Measurements from ENCODE around the gene PRRT1B. TPM values are rescaled to one million over a fixed set of nuclear protein-coding genes. Genes with fewer than 3 reads are reported as not detected.

PRRT1B gene
- total and polyA plus RNA-seq, 2 of the 4 experiments (the other 2 are of a cell fraction), result not detected

GRCh38 chr9:131511880-131512279 lies 33.4 kb upstream of the PRRT1B start:
- H3K4me1 ChIP-seq (ENCODE audit: control insufficient read depth, insufficient read depth, low read length), result no peaks in the 10 kb centered on the region
- H3K36me3 ChIP-seq (ENCODE audit: control insufficient read depth, insufficient read depth, low read length), result peaks cover 70% of the 10 kb centered on the region
- H3K4me2 ChIP-seq (ENCODE audit: low read depth, low read length), result no peak overlapping the region
- H3K9me3 ChIP-seq (ENCODE audit: control insufficient read depth, insufficient read depth, low read length), result no peaks in the 10 kb centered on the region
- WGBS, 2 experiments (ENCODE audit: extremely low coverage in 2 of 2, insufficient read length in 1 of 2), result 100% methylated on average over 4 of the region's 6 CpGs; no CpG with 5 or more reads in 1 of the 2 experiments
- no peak overlapping the region for H3K56ac ChIP-seq (ENCODE audit: extremely low read depth, insufficient read depth, low read length)
- ATAC-seq (ENCODE audit: low read depth) (no peak), DNase-seq (no peak)
- ChIA-PET POLR2A (ENCODE audit: unreplicated experiment) (no interaction called here), CTCF (no interaction called here)
- no peak overlapping the region for H3K9ac ChIP-seq (ENCODE audit: low read depth, low read length)
- H3K4ac ChIP-seq (ENCODE audit: low read depth, low read length), result no peak overlapping the region
- H3K14ac ChIP-seq (replicated peaks; ENCODE audit: low read depth, low read length), result no peak overlapping the region
- dilution Hi-C loops (cut with HindIII; ENCODE audit: low sequenced_read_pairs, unreplicated experiment) (no loop called here), in situ Hi-C loops (cut with MboI; ENCODE audit: low sequenced_read_pairs) (no loop called here), intact Hi-C loops (cut with micrococcal nuclease) (no loop called here)
- no peak for TF ChIP-seq MXI1 (IDR thresholded peaks at IDR 0.05; ENCODE audit: borderline replicate concordance, low read depth, low read length)
- no peak for TF ChIP-seq RAD21 (IDR thresholded peaks at IDR 0.05; ENCODE audit: low read length)
- no peak for TF ChIP-seq SMC3 (IDR thresholded peaks at IDR 0.05; ENCODE audit: low read depth, low read length)
- peaks cover 0 to 9% of the 10 kb centered on the region in 2 experiments; a peak in 2 of 4 replicates for H3K79me1 ChIP-seq (ENCODE audit: low read depth in 1 of 2, low read length in 2 of 2)
- H4K91ac ChIP-seq (ENCODE audit: insufficient read depth, low read depth, low read length), result no peak overlapping the region
- H2BK5ac ChIP-seq (ENCODE audit: low read depth, low read length, poor library complexity, severe bottlenecking), result no peak overlapping the region
- H2AK9ac ChIP-seq (replicated peaks; ENCODE audit: low read depth, low read length, poor library complexity), result no peak overlapping the region
- H4K8ac ChIP-seq (ENCODE audit: low read depth in 2 of 2, low read length in 2 of 2), result no peak overlapping the region
- H3K23ac ChIP-seq (ENCODE audit: low read depth, low read length), result no peak overlapping the region
- no peak overlapping the region for H2BK20ac ChIP-seq (ENCODE audit: low read depth, low read length)
- H3K27ac ChIP-seq (ENCODE audit: insufficient read depth, low read length), result no peak overlapping the region
- H3K18ac ChIP-seq (ENCODE audit: low read depth, low read length), result no peak overlapping the region
- no peaks in the 10 kb centered on the region for H3K27me3 ChIP-seq (ENCODE audit: control insufficient read depth, insufficient read depth, low read length)
- no peak overlapping the region for H2BK120ac ChIP-seq (ENCODE audit: low read depth, low read length)
- no peak overlapping the region for H4K5ac ChIP-seq (ENCODE audit: low read depth, low read length)
- H4K20me1 ChIP-seq (ENCODE audit: insufficient read depth, low read length), result no peaks in the 10 kb centered on the region
- H2AK5ac ChIP-seq (ENCODE audit: low read depth, low read length), result no peak overlapping the region
- no TSS peak for BruUV-seq (replicated peaks)
- H2BK15ac ChIP-seq (ENCODE audit: low read depth, low read length), result no peak overlapping the region
- 0 out of 2 replicates have a peak, but pooled peaks cover 6% of the 10 kb centered on the region for H3K9me1 ChIP-seq (ENCODE audit: insufficient read depth, low read length)
- no peak overlapping the region for H2AFZ ChIP-seq (replicated peaks; ENCODE audit: low read length, poor library complexity)
- H3K4me3 ChIP-seq (ENCODE audit: insufficient read depth, low read depth, low read length), result no peak overlapping the region

Data from IMR-90 (cell line).